Left cardiac atrium (tissue), 4 donors: ENCODE results near the gene LOXHD1. TPM values are rescaled to one million over a fixed set of nuclear protein-coding genes. Genes with fewer than 3 reads are reported as not detected.
A peak's percentile ranks its signal among the peaks of the same experiment; 100 is the strongest.

Source experiments
- ATAC-seq, 2 donors: fragments of 200-7000 bp; cut with Tn5 transposase; one replicate each; pipeline ENCODE4 v1.9.1; 2020; ENCODE audit warnings: mild to moderate bottlenecking in 2 of 2, moderate library complexity in 2 of 2
- DNase-seq: peaks from one replicate; pipeline ENCODE4 v3.0.0-alpha.2; 2020
- intact Hi-C, 2 donors: fragments of 100-400 bp; cut with DNase I; formaldehyde crosslinking; loops; one replicate each; pipeline versions ENCODE4 v1.14.1 to v1.15.1; 2022 to 2023
- total RNA-seq, 2 donors: library from RNA; stranded (reverse); fragmentation: NEBNext Ultra II Directional; extraction: Animal tissue kit (Norgen Biotek cat#: 25700); gene quantifications; one replicate each; pipeline ENCODE4 v1.2.1, GENCODE V29; 2021
- donor health status: DM: no; HTN: yes; CAD: no.
- donor health status: DM: no; HTN: yes; CAD: no; lungs with severe emphysema.
- donor health status: DM: yes; HTN: yes; CAD: no.
- donor health status: Dilated cardiomyopathy.

Gene LOXHD1
- total RNA-seq, 2 donors from 2014 or later: 0.24 to 0.59 TPM

DNA sequence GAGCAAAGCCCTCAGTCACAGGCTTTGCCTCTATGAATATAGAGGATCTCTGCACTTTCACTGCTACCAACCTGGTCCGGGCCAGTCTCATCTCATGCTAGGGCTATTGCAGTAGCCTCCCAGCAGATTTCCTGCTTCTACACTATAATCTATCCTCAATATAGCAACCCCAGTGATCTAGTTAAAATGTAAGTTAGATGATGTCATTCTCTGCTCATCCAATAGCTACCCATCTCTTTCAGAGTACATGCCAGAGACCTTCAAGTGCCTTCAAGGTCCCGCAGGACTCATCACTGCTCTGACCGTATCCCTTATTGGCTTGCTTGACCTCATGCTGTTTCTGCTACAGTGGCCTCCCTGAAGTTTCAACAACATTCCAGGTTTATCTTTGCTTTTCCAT, 186.3 kb downstream of the LOXHD1 start:
- intact Hi-C loops: no loop called here
- ATAC-seq (no peak), DNase-seq (no peak)

DNA sequence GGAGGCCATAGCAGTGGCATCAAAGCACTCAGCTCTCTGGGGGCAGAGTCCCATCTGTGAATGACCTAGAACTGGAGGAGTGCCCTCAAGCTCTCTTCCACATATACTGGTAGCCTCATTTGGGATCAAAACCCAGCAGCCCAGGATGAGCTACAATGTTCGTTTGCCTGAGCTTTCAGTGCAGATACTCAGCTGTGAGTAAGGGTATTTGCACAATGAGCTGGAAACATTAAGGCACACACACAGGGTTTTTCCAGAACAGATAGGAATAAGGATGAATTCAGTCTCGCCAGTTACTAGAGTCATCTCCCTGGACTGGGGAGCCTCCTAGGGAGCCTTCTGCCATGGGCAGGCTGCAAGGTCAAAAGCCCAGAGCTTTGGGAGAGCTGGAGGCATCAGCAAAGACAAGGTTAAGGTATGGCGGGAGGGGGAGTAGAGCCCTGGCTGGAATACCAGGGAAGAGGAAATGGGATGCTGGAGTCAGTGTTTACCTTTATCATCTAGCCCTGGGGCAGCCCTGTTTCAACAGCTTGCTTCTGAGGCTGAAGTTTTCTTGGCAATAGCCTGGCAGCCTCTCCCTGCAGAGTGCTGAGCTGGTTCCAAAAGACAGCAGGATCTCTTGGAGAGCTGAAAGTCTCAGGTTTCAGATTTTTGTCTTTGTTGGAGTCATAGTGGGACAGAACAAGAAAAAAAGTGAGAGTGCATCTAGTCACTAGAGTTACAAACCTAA, 187.7 kb downstream of the LOXHD1 start:
- intact Hi-C loops: no loop called here
- ATAC-seq: peak in 1 of 2 donors; percentile 75
- DNase-seq: no peak

DNA sequence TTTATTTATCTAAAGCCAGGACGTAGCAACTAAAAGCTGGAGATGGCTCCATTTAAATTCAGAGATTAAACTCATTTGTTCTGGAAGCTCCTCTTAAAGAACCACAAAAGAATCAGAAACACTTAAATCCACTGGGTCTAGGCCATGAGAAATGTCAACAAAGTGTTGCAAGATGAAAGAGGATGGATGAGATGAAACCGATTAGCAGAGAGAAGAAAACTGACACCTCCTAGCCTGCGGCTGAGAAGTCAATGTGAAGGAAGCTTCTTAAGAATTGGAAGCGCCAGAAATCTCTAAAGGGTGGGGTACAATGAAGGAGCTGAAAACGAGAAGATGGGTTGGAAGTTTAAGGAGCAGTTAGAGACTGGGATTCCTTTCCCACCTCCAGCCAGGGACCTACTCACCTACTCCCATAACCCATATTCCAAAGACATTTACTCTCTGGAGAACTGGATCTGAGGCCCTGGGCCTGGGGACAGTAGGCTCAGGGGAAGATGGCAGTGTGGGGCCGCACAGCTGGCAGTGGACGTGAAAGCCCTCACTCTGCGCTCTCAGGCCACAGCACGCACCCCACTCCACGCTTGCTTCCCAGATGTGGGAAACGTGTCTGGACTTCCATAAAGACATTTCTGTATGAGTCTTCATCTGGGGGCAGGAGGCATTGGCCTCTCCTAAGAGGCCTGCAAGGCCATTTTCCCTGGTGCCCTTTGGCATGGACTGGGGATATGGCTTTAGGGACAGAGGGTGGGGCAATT, 188.4 kb downstream of the LOXHD1 start:
- intact Hi-C loops: no loop called here
- no peak for ATAC-seq
- no peak for DNase-seq

DNA sequence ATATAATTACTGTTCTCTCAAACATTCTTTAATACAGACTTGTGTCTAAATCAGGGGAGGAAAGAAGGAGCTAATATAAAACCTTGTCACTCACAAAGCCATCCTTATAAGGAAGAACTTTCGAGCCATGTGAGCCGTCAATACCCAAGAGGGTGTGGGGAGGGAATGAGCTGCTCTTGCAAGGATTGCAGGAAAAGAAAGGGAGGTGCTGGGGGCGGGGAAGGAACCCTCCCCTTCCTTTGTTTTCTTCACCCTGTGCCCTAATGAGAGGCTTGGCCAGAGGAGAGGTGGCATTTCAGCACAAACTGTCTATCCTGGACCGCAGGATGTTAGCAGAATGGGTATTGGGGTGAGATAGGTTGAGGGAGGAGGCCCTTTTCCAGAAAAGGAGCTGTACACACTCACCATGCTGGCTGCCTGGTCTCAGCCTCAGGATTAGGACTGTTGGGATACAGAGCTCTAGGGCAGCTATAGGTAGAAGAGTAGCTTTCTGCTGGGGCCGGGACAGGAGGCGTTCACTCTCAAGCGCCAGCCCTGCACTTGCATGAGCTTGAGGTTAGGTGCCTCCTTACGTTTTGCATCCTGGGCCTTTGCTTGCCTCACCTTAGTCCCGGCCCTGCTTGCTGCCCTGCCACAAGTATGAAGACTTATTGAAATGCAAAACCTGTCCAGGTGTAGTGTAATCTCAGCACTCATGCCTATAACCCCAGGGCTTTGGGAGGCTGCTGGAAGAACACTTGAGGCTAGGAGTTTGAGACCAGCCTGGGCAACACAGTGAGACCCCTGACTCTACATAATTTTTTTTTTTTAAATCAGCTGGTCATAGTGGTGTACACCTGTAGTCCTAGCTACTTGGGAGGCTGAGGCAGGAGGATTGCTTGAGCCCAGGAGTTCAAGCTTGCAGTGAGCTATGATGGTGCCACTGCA, 190.5 kb downstream of the LOXHD1 start:
- intact Hi-C loops: no loop called here
- DNase-seq (no peak), ATAC-seq (peak in 1 of 2 donors; percentile 22)

DNA sequence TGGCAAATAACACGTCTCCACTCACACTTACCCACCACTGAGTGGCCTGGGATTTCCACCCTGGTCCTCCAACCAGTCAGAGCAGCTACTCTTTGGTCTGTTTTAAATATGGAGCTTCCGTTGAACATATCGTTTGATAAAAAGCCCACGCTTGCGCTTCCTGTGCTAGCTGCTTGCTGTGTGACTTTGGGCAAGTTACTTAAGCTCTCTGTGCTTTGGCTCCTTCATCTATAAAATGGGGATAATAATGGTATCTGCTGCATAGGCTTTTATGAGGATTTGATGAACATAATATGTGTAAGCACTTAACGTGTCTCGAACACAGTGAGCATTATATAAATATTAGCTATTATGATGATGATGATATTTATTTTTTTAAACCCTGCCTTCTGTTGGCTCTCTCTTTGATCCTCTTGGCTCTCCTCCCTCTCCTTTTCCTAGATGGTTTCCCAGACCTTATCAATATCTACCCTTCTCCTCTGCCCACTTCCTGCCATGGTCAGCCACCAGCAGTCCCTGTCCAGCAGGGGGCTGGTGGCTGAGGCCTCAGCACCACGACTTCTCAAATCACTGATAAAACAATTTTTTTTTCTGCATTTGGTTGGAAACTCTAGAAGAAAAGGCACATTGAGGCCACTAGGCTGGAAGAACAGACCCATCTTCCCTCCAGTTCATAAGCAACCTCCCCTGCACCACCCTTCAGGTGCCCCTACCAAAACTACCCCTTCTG, 191.9 kb downstream of the LOXHD1 start:
- intact Hi-C loops: no loop called here
- ATAC-seq: no peak
- no peak for DNase-seq

DNA sequence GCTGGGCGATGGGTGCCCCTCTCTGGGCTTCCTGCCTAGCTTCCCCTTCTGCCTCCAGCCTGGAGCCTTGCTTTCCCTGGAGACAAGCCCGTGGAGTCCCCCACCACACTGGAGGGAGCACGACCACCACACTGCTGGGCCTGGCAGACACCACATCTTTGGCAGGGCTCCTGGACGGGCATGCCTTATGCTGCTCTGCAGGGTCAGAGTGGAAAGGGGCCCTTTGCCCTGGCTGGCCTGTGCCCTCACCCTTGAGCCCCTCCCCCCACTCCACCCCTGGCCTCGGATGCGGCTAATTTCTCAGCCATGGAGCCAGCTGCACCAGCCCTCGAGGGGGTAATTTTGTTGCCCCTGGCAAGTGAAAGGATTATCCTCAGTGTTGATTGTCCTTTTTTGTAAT, 194.5 kb downstream of the LOXHD1 start:
- intact Hi-C loops: no loop called here
- no peak for DNase-seq

DNA sequence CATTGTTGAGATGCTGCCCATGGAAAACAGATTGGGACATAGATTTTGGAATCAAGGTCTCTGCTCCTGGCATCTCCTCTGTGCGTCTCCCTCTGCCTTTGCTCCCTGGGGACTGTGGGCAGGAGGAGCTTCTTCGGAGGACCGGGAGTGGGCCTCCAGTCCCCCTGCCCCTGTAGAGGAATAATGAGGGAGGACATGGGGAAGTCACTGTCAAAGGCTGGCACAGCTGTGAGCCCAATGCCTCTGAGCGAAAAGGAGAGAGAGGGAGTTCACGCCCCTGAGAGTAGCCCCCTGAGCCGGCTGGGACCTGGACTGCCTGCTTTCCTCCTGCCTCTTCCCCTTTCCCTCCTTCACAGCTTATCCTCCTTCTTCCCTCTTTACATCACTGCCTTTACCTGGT, 195.0 kb downstream of the LOXHD1 start:
- no peak for ATAC-seq
- DNase-seq: no peak
- intact Hi-C loops: no loop called here

More for the DNA sequence above, 194.5 kb downstream of the LOXHD1 start:
- ATAC-seq: no peak

DNA sequence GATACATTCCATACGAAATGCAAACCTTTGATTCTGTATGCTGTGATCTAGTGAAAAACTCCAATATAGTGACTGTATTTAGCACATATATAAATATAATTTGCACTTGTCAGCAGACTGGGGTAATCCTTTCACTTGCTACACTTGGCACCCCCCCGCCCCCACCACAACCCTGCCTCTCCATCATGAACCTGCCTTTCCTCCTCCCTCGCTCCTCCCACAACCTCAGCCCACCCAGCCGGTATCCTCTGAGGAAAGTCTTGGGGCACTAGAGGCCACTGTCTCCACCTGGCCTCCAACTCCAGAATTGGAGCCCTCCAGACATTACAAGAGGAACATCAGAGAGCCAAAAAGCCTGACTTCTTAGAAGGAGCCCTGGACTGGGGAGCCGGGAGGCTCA, 196.3 kb downstream of the LOXHD1 start:
- intact Hi-C loops: no loop called here
- DNase-seq (no peak), ATAC-seq (no peak)

DNA sequence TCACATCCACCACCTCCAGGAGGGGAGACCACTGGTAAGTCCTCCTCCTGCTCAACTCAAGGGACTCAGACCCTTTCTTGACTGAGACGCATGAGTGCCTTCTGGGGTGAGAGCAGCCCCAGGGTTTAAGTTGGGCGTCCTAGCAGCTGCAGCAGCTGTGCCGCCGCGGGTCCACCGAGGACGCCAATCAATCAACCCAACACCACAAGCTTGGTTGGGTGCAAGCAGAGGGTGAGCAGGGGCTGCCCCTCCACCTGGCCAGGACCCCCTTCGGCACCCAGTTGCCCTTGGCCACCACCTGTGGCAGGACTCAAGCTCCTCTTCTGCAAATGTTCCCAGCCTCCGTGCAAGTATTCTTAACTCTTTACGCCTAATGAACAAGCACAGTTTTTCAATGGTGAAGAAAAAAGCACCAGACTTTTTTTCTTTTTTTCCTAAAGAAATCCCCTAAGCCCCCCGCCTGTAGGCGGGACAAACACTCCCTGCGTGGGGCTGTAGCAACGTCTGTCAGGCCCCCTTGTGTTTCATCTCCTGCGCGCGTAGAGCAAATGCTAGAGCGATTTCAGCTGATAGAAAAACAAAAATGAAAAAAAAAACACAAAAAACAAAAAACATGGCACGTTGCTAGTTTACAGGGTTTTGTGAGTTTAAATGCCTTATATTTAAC, 197.1 kb downstream of the LOXHD1 start:
- intact Hi-C loops: loop anchor here in 1 of 2 donors (10.0 kb wide), 1 partner anchor 55 kb away; no protein-coding TSS in a partner anchor
- DNase-seq (no peak), ATAC-seq (no peak)

DNA sequence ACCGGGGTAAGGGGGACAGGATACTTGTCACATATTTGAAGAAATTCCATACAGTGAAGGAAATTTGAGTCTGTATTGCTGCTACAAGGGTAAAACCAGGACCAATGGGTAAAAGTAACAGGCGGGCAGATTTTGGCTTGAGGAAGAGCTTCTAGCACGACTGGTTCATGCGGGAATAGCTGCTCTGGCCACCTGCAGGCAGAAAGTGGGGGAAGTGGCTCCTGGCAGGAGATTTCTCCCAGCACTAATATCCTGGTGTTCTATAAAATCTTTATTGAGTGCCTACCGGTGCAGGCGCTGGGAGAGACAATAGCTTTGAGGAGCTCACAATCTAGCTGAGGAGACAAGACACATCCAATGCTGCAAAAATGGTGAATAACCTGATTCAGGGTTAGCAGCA, 198.5 kb downstream of the LOXHD1 start:
- no peak for ATAC-seq
- no peak for DNase-seq
- intact Hi-C loops: loop anchor here in 1 of 2 donors (10.0 kb wide), 1 partner anchor 56 kb away; no protein-coding TSS in a partner anchor

DNA sequence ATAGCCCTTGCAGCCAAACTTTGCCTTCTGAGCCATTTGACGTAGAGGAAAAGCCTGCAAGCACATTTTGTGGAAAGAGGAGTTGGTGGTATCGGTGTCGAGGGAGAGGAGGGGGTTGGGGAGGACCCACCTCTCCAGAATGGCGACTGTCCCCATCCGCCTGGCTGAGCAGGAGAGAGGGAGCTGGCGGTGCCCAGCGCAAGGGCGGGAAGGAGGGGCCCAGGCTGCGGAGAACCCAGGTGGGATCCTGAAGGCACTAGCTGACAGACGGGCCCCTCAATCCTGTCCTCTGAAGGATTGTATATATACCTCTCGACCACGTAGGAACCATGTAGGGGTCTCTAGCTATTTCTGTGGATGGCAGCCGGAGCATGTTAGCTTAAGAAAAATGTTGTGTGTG, 200.3 kb downstream of the LOXHD1 start:
- no peak for DNase-seq
- no peak for ATAC-seq
- intact Hi-C loops: loop anchor here in 1 of 2 donors (10.0 kb wide), 1 partner anchor 58 kb away; no protein-coding TSS in a partner anchor

DNA sequence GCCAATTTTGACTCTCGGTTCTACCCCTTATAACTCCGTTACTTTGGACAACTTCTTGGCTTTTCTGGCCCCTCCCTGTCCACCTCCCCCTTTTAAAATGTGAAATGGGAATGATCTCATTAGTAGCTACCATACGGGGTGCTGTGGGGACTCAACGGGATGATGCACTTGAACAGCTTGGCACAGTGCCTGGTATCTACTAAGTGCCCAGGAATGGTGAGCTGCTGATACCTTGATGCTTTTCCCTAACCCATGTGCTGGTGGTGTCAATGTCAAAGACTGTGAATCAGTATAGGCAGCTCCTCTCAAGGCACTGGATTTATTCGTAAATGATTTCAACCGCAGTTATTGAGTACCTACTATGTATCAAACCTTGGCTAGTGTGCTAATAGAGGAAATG, 204.2 kb downstream of the LOXHD1 start:
- intact Hi-C loops: loop anchor here in 1 of 2 donors (10.0 kb wide), 1 partner anchor 62 kb away; no protein-coding TSS in a partner anchor
- no peak for DNase-seq
- no peak for ATAC-seq

DNA sequence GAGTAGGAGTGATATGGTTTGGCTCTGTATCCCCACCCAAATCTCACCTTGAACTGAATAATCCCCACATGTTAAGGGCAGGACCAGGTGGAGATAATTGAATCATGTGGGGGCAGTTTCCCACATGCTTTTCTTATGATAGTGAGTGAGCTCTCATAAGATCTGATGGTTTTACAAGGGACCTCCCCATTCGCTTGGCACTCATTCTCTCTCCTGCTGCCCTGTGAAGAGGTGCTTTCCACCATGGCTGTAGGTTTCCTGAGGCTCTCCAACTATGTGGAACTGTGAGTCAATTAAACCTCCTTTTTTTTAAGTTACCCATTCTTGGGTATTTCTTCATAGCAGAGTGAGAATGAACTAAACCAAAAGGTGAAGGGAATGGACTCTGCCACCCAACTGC, 207.5 kb downstream of the LOXHD1 start:
- ATAC-seq (no peak), DNase-seq (no peak)
- intact Hi-C loops: no loop called here

DNA sequence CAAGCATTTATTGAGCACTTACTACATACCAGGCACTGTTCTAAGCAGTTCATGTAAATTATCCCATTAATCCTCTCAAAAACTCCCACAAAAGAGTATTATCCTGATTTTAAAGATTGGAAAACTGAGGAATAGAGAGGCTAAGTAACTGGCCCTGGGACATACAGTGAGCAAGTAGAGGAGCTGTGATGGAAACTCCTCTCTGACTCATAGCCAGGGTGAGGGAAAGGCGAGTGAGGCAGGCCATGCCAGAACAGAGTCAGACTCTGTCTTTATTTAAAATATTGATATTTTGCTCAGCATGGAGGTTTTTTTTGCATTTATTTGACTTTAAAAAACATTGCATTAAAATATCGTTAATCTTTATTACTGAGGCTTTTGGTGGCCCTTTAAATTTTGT, 208.0 kb downstream of the LOXHD1 start:
- ATAC-seq: no peak
- DNase-seq: no peak
- intact Hi-C loops: no loop called here

DNA sequence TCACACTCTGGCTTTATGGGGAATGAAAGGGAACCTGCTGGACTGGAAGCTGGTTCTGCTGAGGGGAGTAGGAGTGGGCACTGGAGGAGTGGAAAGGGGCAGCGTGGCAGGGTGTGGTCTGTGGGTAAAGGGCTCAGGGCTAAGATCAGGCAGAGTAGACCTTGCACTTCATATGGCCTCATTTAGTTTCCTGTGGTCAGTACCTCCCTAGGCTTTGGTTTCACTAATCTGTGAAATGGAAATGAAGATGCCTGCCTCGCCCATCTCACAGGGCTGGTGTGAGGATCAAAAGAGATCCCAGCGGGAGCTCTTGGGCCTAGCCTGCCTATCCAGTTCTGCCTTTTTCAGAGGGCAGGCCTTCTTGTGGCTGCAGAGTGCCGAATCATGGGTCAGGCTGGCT, 208.7 kb downstream of the LOXHD1 start:
- ATAC-seq: no peak
- no peak for DNase-seq
- intact Hi-C loops: no loop called here

DNA sequence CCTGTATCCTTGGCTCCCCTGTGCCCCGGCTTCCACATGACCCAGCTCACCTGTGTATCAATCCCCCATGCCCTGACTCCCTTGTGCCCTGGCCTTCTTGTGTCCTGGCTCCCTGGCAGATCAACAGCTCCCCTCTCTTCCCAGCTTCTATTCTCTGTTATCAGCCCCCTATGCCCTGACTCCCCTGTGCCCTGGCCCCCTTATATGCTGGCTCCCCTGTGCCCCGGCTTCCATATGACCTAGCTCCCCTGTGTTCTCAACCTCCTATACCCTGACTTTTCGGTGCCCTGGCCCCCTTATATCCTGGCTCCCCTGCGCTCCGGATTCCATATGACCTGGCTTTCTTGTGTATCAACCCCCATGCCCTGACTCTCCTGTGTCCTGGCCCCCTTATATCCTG, 209.2 kb downstream of the LOXHD1 start:
- intact Hi-C loops: no loop called here
- ATAC-seq (no peak), DNase-seq (no peak)

DNA sequence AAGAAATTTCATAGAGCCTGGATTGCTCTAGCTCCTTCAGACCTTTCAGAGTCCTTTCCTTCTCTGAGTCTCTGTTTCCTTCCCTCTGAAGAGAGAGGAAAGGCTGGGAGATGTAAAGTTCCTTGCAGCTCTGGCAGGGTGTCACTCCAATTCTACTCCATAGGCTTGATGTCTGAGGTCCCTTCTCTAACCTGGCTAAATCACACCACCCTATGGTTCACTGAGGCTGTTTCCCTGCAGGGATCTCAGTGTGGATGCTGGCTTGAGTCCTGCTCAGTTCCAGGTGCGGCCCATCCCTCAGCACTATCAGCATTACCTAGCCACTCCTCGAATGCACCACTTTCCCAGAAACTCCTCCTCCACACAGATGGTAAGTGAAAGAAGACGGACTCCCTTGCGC, 209.7 kb downstream of the LOXHD1 start:
- intact Hi-C loops: no loop called here
- ATAC-seq (no peak), DNase-seq (no peak)

DNA sequence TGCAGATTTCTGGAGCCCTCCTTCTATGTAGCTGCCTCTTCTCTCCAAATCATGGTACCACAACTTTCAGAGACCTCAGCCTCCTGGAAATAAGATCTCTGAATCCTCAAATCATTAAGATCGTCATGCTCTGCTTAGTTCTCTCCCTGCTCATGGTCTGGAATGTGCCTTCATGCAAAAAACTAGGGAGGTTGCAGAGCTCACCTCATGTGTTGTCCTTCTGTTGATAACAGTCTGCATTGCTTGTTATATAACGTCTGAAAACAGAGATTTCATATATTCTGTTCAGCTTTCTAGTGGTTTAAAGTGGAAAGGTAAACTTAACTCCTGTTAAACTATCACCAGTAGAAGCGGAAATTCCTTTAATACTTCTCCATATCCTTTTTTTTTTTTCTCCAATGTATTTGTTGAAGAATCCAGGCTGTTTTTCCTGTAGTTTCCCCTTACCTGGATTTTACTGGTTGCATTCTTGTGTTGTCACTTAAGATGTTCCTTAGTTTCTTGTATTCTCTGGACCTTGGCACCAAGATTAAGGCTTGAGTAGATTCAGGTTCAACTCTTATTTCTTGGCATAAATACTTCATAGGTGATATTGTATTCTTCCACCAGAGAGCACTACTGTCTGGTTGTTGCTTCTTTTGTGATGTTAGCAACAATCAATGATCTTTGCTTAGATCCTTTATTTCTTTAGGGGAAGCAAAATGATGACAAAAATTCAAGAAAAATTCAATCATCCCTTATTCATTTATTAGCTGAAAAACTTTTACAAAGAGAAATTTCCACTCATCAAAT, 211.3 kb downstream of the LOXHD1 start:
- ATAC-seq: no peak
- intact Hi-C loops: no loop called here
- DNase-seq: no peak
